Thyroid gland (tissue), 4 donors: ENCODE results near the gene GATD1.

Experiments used
- CTCF ChIP-seq, 6 experiments: fragments of 200-600 bp in 3 of 6; fragments of 450-650 bp in 3 of 6; sonication (generic) in 3 of 6; IDR thresholded peaks; one replicate each; pipeline ENCODE4 v1.5.1; 2016 to 2019; ENCODE audit warnings: antibody characterized with exemption in 6 of 6, mild to moderate bottlenecking in 2 of 6, inconsistent platforms in 1 of 6, moderate library complexity in 1 of 6
- POLR2A ChIP-seq, 2 donors: fragments of 450-650 bp; IDR thresholded peaks; one replicate each; pipeline ENCODE4 v1.6.1; 2017; ENCODE audit warnings: antibody characterized with exemption in 2 of 2, mild to moderate bottlenecking in 2 of 2, moderate library complexity in 1 of 2

- TF ChIP-seq CTCF (IDR thresholded peaks at IDR 0.05), result peak in 3 of 6 experiments; percentile 8 to 53 (median 41)
- peak; percentile 60 to 92 for TF ChIP-seq POLR2A (IDR thresholded peaks at IDR 0.05)
These were observed 29.9 kb downstream of the GATD1 start, which contains the start of gene TALDO1 for GRCh38 chr11:747158-748006.
